ENCODE data around the gene DENND10. TPM values are rescaled to one million over a fixed set of nuclear protein-coding genes. Genes with fewer than 3 reads are reported as not detected.

Gene DENND10
- total RNA-seq, 4 donors from 2014 or later, result 57.1 to 103 (median 59.9) TPM

DNA sequence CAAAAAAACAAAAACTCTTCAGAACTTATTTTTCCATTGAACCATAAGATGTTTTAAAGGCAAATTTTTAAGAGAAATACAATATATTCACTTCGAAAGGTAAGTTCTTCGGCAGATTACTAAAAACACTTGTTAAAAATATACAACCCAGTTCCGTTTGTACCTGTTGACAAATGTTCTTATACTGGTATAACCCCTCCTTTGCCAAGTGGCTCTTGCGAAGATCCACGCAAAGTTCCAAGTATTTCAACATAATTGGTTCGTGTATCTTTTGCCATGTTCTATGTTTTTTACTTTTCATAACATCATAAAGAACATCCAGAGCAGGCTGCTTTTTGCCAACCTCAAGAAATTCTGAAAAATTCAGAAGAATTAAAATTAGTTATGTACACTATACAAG lies 30.3 kb upstream of the DENND10 start:
- H3K27me3 ChIP-seq, result no peaks in the 10 kb centered on the region
- peaks cover 12 to 44% (median 23%) of the 10 kb centered on the region in 4 donors for H3K4me1 ChIP-seq
- WGBS, 2 donors (ENCODE audit: low coverage in 1 of 2), result 74 to 80% methylated on average over 6 of the region's 6 CpGs
- H3K27ac ChIP-seq, result no peak overlapping the region
- no peak for TF ChIP-seq EP300 (IDR thresholded peaks at IDR 0.05; ENCODE audit: low read depth)
- TF ChIP-seq POLR2A (IDR thresholded peaks at IDR 0.05), result no peak
- no peak for TF ChIP-seq POLR2AphosphoS5 (IDR thresholded peaks at IDR 0.05)
- TF ChIP-seq, protein P1, sequence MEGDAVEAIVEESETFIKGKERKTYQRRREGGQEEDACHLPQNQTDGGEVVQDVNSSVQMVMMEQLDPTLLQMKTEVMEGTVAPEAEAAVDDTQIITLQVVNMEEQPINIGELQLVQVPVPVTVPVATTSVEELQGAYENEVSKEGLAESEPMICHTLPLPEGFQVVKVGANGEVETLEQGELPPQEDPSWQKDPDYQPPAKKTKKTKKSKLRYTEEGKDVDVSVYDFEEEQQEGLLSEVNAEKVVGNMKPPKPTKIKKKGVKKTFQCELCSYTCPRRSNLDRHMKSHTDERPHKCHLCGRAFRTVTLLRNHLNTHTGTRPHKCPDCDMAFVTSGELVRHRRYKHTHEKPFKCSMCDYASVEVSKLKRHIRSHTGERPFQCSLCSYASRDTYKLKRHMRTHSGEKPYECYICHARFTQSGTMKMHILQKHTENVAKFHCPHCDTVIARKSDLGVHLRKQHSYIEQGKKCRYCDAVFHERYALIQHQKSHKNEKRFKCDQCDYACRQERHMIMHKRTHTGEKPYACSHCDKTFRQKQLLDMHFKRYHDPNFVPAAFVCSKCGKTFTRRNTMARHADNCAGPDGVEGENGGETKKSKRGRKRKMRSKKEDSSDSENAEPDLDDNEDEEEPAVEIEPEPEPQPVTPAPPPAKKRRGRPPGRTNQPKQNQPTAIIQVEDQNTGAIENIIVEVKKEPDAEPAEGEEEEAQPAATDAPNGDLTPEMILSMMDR (IDR thresholded peaks at IDR 0.05), result no peak
- DNase-seq, result no peak
- no peak overlapping the region for H3K4me3 ChIP-seq
- in situ Hi-C loops (cut with MboI; ENCODE audit: low pct_ligation_motif_present in 1 of 4, low pct_unique_long_range_greater_than_20kb in 1 of 4, low sequenced_read_pairs in 3 of 4) (no loop called here), intact Hi-C loops (cut with DNase I; ENCODE audit: low total_unique reads) (no loop called here)
- no peaks in the 10 kb centered on the region for H3K9me3 ChIP-seq
- H3K36me3 ChIP-seq, result peaks cover 3 to 41% (median 21%) of the 10 kb centered on the region in 4 donors

DNA sequence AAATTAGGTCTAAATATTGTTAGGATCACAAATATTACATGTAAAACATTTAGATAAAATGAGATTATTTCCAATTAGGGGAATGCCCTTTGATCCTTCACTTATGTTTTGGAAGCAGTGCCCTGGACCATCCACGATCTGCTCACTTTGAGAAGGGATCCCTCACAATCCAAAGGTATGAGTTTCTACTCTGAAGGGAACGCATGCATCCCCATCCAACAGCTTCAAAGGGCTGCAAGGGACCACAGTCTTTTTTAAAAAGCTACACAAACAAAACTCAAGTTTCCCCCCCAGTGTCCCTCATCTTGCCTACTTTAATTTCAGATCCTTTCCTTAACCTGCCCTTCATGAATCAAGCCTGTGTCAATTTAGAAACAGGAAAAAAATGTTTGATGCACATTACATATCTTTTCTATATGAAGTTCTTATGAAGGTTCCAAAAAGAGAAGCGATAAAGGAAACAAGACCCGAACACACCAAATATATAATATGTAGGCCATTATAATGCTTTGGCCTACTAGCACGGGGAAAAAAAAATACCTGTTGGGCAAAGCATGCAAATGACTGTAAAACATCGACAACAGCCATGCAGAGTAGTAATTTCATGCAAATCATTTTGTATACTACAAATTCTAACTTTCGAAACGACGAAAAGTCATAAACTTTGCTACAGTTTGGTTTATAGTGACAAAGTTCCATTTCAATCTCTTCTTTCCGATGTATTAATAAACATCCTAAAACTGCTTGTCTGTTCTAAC lies 25.3 kb upstream of the DENND10 start:
- Histone ChIP-seq H3K27me3 (no peaks in the 10 kb centered on the region), H3K4me3 (peak overlapping the region in 3 of 4 donors; percentile 72 to 97 (median 94)), H3K4me1 (peaks cover 12 to 53% (median 32%) of the 10 kb centered on the region in 4 donors), H3K36me3 (no peaks in the 10 kb centered on the region), H3K27ac (peak overlapping the region; percentile 97 to 99 (median 98)), H3K9me3 (no peaks in the 10 kb centered on the region)
- in situ Hi-C loops (cut with MboI; ENCODE audit: low pct_ligation_motif_present in 1 of 4, low pct_unique_long_range_greater_than_20kb in 1 of 4, low sequenced_read_pairs in 3 of 4) (no loop called here), intact Hi-C loops (cut with DNase I; ENCODE audit: low total_unique reads) (no loop called here)
- TF ChIP-seq, protein P1 (IDR thresholded peaks at IDR 0.05), result no peak
- no peak for TF ChIP-seq EP300 (IDR thresholded peaks at IDR 0.05; ENCODE audit: low read depth)
- TF ChIP-seq POLR2AphosphoS5 (IDR thresholded peaks at IDR 0.05), result no peak
- no peak for TF ChIP-seq POLR2A (IDR thresholded peaks at IDR 0.05)
- 12 to 13% methylated on average over 9 to 10 of the region's 10 CpGs for WGBS, 2 donors (ENCODE audit: low coverage in 1 of 2)
- DNase-seq, result no peak

DNA sequence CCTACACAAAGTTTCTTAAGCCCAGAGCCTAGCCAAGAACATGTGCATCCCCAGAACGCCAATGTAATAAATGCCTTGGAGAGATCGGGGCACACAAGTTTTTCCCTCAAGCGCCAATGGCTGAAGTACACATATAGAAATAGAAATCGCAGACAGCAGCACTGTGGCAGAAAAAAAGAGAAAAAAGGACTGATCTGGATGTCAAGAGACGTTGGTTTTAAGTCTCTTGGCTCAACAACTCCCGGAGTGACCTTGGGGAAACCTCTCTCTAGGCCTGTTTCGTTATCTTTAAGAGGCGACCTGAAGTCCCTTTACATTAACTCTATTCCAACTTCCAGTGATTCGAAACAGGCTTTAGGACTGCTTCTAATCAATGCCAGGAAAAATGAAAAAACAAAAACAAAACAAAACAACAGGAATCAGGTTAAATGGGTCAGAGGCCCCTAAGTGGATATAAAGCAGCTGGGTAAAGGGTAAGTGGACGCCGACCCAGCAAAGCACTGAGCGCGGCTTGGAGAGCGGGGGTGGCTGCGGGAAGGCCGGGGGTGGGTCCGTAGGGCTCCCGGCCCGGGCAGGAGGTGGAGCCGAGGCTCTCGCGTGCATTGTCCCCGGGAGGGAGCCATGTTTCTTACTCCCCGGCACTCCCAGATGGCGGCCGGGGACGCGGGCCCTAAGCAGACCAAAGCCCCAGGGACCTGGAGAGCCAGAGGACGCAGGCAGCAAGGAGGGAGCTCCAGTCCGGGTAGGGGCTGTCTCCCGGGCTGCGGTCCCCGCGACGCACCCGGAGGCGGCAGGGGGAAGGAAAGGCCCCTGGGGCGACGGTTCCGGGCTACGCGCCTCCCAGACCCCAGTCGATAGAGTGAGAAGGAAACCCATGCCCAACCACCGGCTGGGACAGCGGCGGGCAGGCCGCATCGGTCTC lies 24.1 kb upstream of the DENND10 start:
- Histone ChIP-seq H3K4me1 (peaks cover 7 to 48% (median 31%) of the 10 kb centered on the region in 4 donors), H3K27me3 (no peaks in the 10 kb centered on the region), H3K4me3 (peak overlapping the region; percentile 72 to 97 (median 91)), H3K27ac (peak overlapping the region; percentile 97 to 99 (median 98)), H3K9me3 (no peaks in the 10 kb centered on the region), H3K36me3 (no peaks in the 10 kb centered on the region)
- in situ Hi-C loops (cut with MboI; ENCODE audit: low pct_ligation_motif_present in 1 of 4, low pct_unique_long_range_greater_than_20kb in 1 of 4, low sequenced_read_pairs in 3 of 4), result no loop called here
- DNase-seq, result peak; percentile 81
- intact Hi-C loops (cut with DNase I; ENCODE audit: low total_unique reads), result no loop called here
- WGBS, 2 donors (ENCODE audit: low coverage in 1 of 2), result 0 to 2% methylated on average over 17 to 42 of the region's 48 CpGs
- TF ChIP-seq POLR2AphosphoS5 (IDR thresholded peaks at IDR 0.05) (peak; percentile 28 to 70 (median 53)), POLR2A (IDR thresholded peaks at IDR 0.05) (no peak)
- TF ChIP-seq, protein P1 (IDR thresholded peaks at IDR 0.05), result no peak

Data from transverse colon (tissue), 4 donors.